PFSK-1 (cell line): ENCODE measurements around the gene MRPL19.
A peak's percentile ranks its signal among the peaks of the same experiment; 100 is the strongest.

Experiments
- FOXP2 ChIP-seq: optimal IDR thresholded peaks from 2 replicates; pipeline ENCODE3; 2011; ENCODE audit warnings: borderline replicate concordance, control low read depth, inconsistent platforms; ENCODE audit not compliant: insufficient read depth; ENCODE audit errors: extremely low read length, extremely low read depth
- POLR2AphosphoS5 ChIP-seq: IDR thresholded peaks from 2 replicates; pipeline ENCODE4 v1.6.1; 2012; ENCODE audit warnings: low read depth, mild to moderate bottlenecking, control low read depth, low read length, moderate library complexity
- REST ChIP-seq, 2 experiments: IDR thresholded peaks; 2 replicates each; pipeline versions ENCODE4 v1.6.1 to v1.8.0; 2011 to 2012; ENCODE audit warnings: low read depth in 2 of 2, low read length in 2 of 2, control low read depth in 1 of 2, inconsistent platforms in 1 of 2, mild to moderate bottlenecking in 1 of 2, moderate library complexity in 1 of 2; ENCODE audit not compliant: insufficient read depth in 1 of 2
- SIN3A ChIP-seq: IDR thresholded peaks from 2 replicates; pipeline ENCODE4 v1.6.1; 2012; ENCODE audit warnings: mild to moderate bottlenecking, low read length, moderate library complexity, borderline replicate concordance; ENCODE audit not compliant: insufficient read depth
- TAF1 ChIP-seq: IDR thresholded peaks from 2 replicates; pipeline ENCODE4 v1.6.1; 2012; ENCODE audit warnings: low read length, control low read depth, borderline replicate concordance; ENCODE audit not compliant: insufficient read depth

The MRPL19 gene

GRCh38 chr2:75619956-75620740, 26.4 kb upstream of the MRPL19 start:
- no peak for TF ChIP-seq REST (IDR thresholded peaks at IDR 0.05; ENCODE audit: insufficient read depth in 1 of 2, low read depth in 2 of 2, low read length in 2 of 2)
- no peak for TF ChIP-seq FOXP2
- no peak for TF ChIP-seq POLR2AphosphoS5
- TF ChIP-seq TAF1 = no peak
- no peak for TF ChIP-seq SIN3A

GRCh38 chr2:75621228-75621627, 25.4 kb upstream of the MRPL19 start:
- TF ChIP-seq FOXP2 = no peak
- TF ChIP-seq SIN3A = no peak
- TF ChIP-seq REST (IDR thresholded peaks at IDR 0.05; ENCODE audit: insufficient read depth in 1 of 2, low read depth in 2 of 2, low read length in 2 of 2) = no peak
- no peak for TF ChIP-seq POLR2AphosphoS5
- no peak for TF ChIP-seq TAF1

GRCh38 chr2:75622500-75622899, 24.1 kb upstream of the MRPL19 start:
- TF ChIP-seq TAF1 (no peak), REST (IDR thresholded peaks at IDR 0.05; ENCODE audit: insufficient read depth in 1 of 2, low read depth in 2 of 2, low read length in 2 of 2) (no peak), SIN3A (no peak), FOXP2 (no peak), POLR2AphosphoS5 (no peak)

GRCh38 chr2:75622929-75623328, 23.7 kb upstream of the MRPL19 start:
- TF ChIP-seq REST (IDR thresholded peaks at IDR 0.05; ENCODE audit: insufficient read depth in 1 of 2, low read depth in 2 of 2, low read length in 2 of 2) (peak in 1 of 2 experiments; percentile 83; a peak in 2 of 4 replicates), FOXP2 (no peak)
